Caco-2 (cell line): ENCODE measurements around the gene TPPP2. TPM values are rescaled to one million over a fixed set of nuclear protein-coding genes. Genes with fewer than 3 reads are reported as not detected.

Experiments
- BruUV-seq: library from RNA; stranded (reverse); fragments of 400-500 nt; replicated peaks from 2 replicates; lab custom pipeline; 2021; lab: Mats Ljungman, UMichigan
- CTCF ChIA-PET: fragments of 300-600 bp; sonication (Branson Sonifier 250); formaldehyde crosslinking; loops from one replicate; lab custom pipeline; 2022; ENCODE audit warnings: antibody characterized with exemption; lab: Charles Lee
- POLR2A ChIA-PET: fragments of 300-600 bp; sonication (Branson Sonifier 250); formaldehyde crosslinking; loops from one replicate; lab custom pipeline; 2022; ENCODE audit warnings: antibody characterized with exemption; lab: Charles Lee
- DNase-seq, 2 experiments: peaks; one replicate each; pipeline versions ENCODE4 v3.0.0 to v3.0.0-alpha.2; 2020 to 2022
- H3K27me3 ChIP-seq: replicated peaks from 2 replicates; pipeline ENCODE4 v1.6.0; 2011; ENCODE audit warnings: low read length; ENCODE audit not compliant: control insufficient read depth, insufficient read depth
- H3K36me3 ChIP-seq: 2 replicates; pipeline ENCODE4 v1.5.1; 2011; ENCODE audit warnings: low read length; ENCODE audit not compliant: control insufficient read depth, insufficient read depth
- H3K4me1 ChIP-seq: fragments of 250-450 bp; sonication (Bioruptor Pico); 2 replicates; pipeline ENCODE4 v1.5.1; 2020; ENCODE audit warnings: mild to moderate bottlenecking
- H3K4me3 ChIP-seq: 2 replicates; pipeline ENCODE4 v1.5.1; 2011; ENCODE audit warnings: low read depth, mild to moderate bottlenecking, control low read depth, low read length
- H3K9me3 ChIP-seq: fragments of 250-450 bp; sonication (Bioruptor Pico); 2 replicates; pipeline ENCODE4 v1.5.1; 2020; ENCODE audit warnings: mild to moderate bottlenecking, moderate library complexity
- H3K27ac Mint-ChIP-seq: one replicate; pipeline ENCODE4 v1.8.0; 2022; ENCODE audit warnings: mixed read lengths; ENCODE audit not compliant: unreplicated experiment
- H3K27me3 Mint-ChIP-seq: one replicate; pipeline ENCODE4 v1.8.0; 2022; ENCODE audit warnings: mixed read lengths; ENCODE audit not compliant: insufficient read depth, unreplicated experiment
- H3K36me3 Mint-ChIP-seq: one replicate; pipeline ENCODE4 v1.8.0; 2022; ENCODE audit warnings: mild to moderate bottlenecking, mixed read lengths; ENCODE audit not compliant: insufficient read depth, unreplicated experiment
- H3K4me1 Mint-ChIP-seq: one replicate; pipeline ENCODE4 v1.8.0; 2022; ENCODE audit warnings: low read depth, mixed read lengths; ENCODE audit not compliant: unreplicated experiment
- H3K4me3 Mint-ChIP-seq: one replicate; pipeline ENCODE4 v1.8.0; 2022; ENCODE audit warnings: mild to moderate bottlenecking, moderate library complexity, mixed read lengths; ENCODE audit not compliant: unreplicated experiment
- H3K9me3 Mint-ChIP-seq: one replicate; pipeline ENCODE4 v1.8.0; 2022; ENCODE audit warnings: mixed read lengths; ENCODE audit not compliant: unreplicated experiment
- CTCF ChIP-seq, 2 experiments: fragments of 200-600 bp in 1 of 2; IDR thresholded peaks; 1 replicate in 1 of 2; 2 replicates in 1 of 2; pipeline versions ENCODE4 v1.5.1 to v1.8.0; 2011 to 2022; ENCODE audit warnings: antibody characterized with exemption in 1 of 2, control low read depth in 1 of 2, inconsistent platforms in 1 of 2, low read depth in 1 of 2, low read length in 1 of 2, mild to moderate bottlenecking in 1 of 2, moderate library complexity in 1 of 2; ENCODE audit not compliant: insufficient read depth in 1 of 2, severe bottlenecking in 1 of 2, unreplicated experiment in 1 of 2
- intact Hi-C: fragments of 100-400 bp; cut with micrococcal nuclease; formaldehyde crosslinking; loops from one replicate; pipeline ENCODE4 v1.10.0; 2022; ENCODE audit not compliant: unreplicated experiment
- total RNA-seq: library from RNA; stranded (reverse); gene quantifications from 2 replicates; pipeline ENCODE4 v1.2.3, GENCODE V29; 2022

The TPPP2 gene
- total RNA-seq, 1 experiment from 2014 or later = not detected

DNA sequence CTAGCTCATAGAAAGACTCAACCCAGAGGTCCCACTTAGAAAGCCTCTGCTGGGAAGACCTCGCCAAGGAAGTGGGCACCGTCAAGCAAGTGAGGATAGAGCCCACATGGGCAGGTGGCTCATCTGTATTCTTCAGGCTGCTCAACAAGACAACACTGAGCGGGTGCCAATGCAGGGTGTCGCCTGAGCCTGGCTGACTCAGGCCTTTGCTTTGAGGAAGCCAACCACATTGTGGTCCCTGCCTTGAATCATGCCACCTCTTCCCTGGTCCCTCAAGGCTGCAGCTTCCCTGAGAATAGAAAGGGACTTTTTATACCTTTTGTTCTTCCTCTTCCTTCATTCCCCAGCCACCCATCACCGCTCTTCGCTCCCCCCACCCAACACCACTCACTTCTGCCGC is 6.7 kb downstream of the TPPP2 start:
- peaks cover 24% of the 10 kb centered on the region for H3K4me1 ChIP-seq
- intact Hi-C loops = no loop called here
- H3K36me3 ChIP-seq = no peaks in the 10 kb centered on the region
- no peaks in the 10 kb centered on the region for H3K27me3 ChIP-seq
- Mint-ChIP-seq H3K4me1 (peaks cover 21% of the 10 kb centered on the region), H3K36me3 (no peaks in the 10 kb centered on the region), H3K9me3 (no peaks in the 10 kb centered on the region), H3K27me3 (no peaks in the 10 kb centered on the region), H3K4me3 (no peak overlapping the region), H3K27ac (no peak overlapping the region)
- H3K9me3 ChIP-seq = no peaks in the 10 kb centered on the region
- no peak overlapping the region for H3K4me3 ChIP-seq
- no TSS peak for BruUV-seq
- POLR2A ChIA-PET = no interaction called here
- no peak for TF ChIP-seq CTCF (IDR thresholded peaks at IDR 0.05; ENCODE audit: insufficient read depth in 1 of 2, low read depth in 1 of 2, low read length in 1 of 2, severe bottlenecking in 1 of 2, unreplicated experiment in 1 of 2)
- CTCF ChIA-PET = interaction anchor here (0.6 to 1.4 kb wide), 3 partner anchors 22 to 335 kb away, joined by 3 to 5 read pairs (median 4); no protein-coding TSS in a partner anchor
- DNase-seq = no peak

- Histone ChIP-seq H3K4me1 (peaks cover 24% of the 10 kb centered on the region), H3K27me3 (no peaks in the 10 kb centered on the region), H3K4me3 (no peak overlapping the region), H3K36me3 (no peaks in the 10 kb centered on the region), H3K9me3 (no peaks in the 10 kb centered on the region)
- ChIA-PET POLR2A (no interaction called here), CTCF (interaction anchor here (1.4 kb wide), 1 partner anchor 22 kb away, joined by 4 read pairs; no protein-coding TSS in a partner anchor)
- Mint-ChIP-seq H3K27ac (no peak overlapping the region), H3K9me3 (no peaks in the 10 kb centered on the region), H3K4me1 (peaks cover 21% of the 10 kb centered on the region), H3K4me3 (no peak overlapping the region), H3K27me3 (peaks cover under 1% of the 10 kb centered on the region), H3K36me3 (no peaks in the 10 kb centered on the region)
- intact Hi-C loops = no loop called here
- no peak for DNase-seq
- no TSS peak for BruUV-seq
- no peak for TF ChIP-seq CTCF (IDR thresholded peaks at IDR 0.05; ENCODE audit: insufficient read depth in 1 of 2, low read depth in 1 of 2, low read length in 1 of 2, severe bottlenecking in 1 of 2, unreplicated experiment in 1 of 2)
These were observed 7.1 kb downstream of the TPPP2 start for GRCh38 chr14:21037156-21037555.

- ChIA-PET CTCF (interaction anchor here (2.1 to 4.0 kb wide), 3 partner anchors 24 to 68 kb away, joined by 13 to 229 read pairs (median 14); no protein-coding TSS in a partner anchor), POLR2A (interaction anchor here (2.0 kb wide), 1 partner anchor 24 kb away, joined by 12 read pairs; no protein-coding TSS in a partner anchor)
- Histone ChIP-seq H3K4me1 (peaks cover 24% of the 10 kb centered on the region), H3K27me3 (no peaks in the 10 kb centered on the region), H3K4me3 (no peak overlapping the region), H3K36me3 (no peaks in the 10 kb centered on the region), H3K9me3 (no peaks in the 10 kb centered on the region)
- Mint-ChIP-seq H3K9me3 (no peaks in the 10 kb centered on the region), H3K27ac (peak overlapping the region; percentile 32), H3K4me1 (peaks cover 21% of the 10 kb centered on the region), H3K36me3 (no peaks in the 10 kb centered on the region), H3K4me3 (no peak overlapping the region), H3K27me3 (peaks cover 5% of the 10 kb centered on the region)
- TF ChIP-seq CTCF (IDR thresholded peaks at IDR 0.05; ENCODE audit: insufficient read depth in 1 of 2, low read depth in 1 of 2, low read length in 1 of 2, severe bottlenecking in 1 of 2, unreplicated experiment in 1 of 2) = no peak
- no TSS peak for BruUV-seq
- intact Hi-C loops = loop anchor here (1.0 kb wide), 1 partner anchor 14 kb away; no protein-coding TSS in a partner anchor
- DNase-seq = peak in 1 of 2 experiments; percentile 63
These were observed 8.7 kb downstream of the TPPP2 start for GRCh38 chr14:21038441-21039422.
